GM19463 (cell line): ENCODE data around the gene LRP1.

Experiments used
- ATAC-seq: cut with Tn5 transposase; IDR thresholded peaks from one replicate; pipeline ENCODE4 v1.9.1; 2021; ENCODE audit warnings: mild to moderate bottlenecking, moderate library complexity; ENCODE audit not compliant: unreplicated experiment

Gene LRP1

DNA sequence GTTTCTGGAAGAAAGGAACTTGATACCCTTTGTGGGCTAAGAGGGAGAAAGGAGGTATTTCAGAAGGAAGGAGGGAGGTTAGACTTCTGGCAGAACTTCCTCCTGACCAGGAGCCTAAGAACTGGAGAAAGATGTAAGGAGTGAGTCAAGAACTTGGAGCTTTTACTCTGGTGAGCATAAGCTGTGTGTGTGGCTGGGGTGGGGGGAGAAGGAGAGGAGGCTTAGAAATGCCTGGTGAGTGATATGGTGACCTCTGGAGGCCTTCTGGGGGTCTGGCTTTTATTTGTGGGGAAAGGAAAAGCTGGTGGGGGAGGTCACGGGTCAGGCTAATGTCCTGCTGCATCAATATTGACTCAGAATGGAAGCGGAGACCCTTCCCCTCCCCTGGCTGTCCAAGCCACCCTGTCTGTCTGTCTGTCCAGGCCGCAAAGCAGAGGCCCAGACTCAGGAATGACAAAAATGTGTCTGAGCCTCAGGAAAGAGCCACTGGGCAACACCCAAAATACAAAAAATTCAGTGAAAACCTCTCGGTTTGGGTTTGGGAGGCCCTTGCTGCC lies 4.8 kb downstream of the LRP1 start:
- no peak for ATAC-seq

DNA sequence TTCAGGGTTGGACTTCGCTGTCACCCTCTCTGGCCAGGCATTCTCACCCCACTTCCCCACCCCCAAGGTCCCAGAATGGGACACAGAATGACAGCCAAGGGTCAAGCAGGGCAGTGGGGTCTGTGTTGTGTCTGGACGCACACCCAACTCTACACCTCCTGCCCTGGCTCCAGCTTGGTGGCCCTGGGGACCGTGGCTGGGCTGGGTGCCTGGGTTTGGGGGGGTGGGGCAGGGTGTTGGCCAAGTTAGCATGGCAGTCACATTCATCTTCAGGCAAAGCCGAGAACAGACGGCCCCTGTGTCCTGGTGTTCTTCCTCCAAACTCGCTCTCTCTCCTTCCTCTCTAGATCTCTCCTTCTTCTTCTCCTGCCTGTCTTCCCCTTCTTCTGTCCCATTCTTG lies 5.6 kb downstream of the LRP1 start:
- ATAC-seq: no peak

DNA sequence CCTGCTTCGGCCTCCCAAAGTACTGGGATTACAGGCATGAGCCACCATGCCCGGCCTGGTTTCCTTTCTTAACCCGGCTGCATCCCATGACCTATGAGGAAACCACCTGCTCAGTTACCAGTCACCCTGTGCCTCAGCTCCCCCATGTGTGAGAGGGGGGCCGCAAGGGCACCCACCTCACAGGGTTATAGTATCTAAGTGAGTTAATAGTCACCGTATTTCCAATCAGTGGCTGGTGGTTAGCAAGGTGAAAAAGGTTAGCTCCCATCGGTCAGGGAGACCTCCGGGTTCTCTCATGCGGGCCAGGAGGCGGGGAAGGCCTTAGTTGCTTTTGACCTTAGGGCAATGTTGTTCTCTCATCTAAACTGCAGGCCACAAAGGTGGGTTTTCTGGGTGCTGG lies 6.7 kb downstream of the LRP1 start:
- ATAC-seq: no peak

DNA sequence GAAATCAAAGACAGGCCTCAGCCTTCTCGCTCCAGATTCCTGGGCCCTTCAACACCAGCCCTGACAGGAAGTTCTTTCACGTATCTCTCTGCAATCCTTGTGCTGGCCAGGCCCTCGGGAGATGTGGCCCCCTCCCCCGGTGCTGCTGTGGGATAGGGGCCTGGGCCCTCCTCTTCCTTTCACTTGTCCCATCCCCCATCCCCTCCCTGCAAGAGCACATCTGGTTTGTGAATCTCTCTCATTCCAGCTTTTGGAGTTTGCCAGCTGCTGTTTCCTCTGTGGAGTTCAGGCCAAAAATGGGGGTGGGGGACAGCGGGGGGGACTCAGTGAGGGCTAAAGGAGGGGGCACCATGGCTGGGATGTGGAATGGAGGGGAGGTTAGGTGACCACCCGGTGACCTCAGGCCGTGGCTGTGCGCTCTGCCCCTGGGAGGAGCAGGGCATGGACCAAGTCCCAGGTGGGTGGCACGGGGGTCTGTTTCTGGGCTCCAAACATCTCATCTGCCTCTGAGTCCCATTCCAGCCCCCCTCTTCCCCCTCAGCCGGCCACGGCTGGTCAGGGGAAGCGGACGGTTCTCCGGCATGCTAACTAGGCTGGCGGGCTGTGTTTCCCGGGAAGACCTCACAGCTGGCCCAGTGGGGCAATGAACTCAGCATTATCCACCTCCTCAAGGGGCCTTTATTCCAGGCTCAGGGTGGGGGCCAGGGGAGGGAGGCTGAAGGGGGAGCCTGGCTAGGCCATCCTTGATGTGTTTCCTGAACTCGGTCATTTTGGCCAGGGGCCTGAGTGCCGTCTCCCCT lies 7.4 kb downstream of the LRP1 start:
- ATAC-seq: no peak

DNA sequence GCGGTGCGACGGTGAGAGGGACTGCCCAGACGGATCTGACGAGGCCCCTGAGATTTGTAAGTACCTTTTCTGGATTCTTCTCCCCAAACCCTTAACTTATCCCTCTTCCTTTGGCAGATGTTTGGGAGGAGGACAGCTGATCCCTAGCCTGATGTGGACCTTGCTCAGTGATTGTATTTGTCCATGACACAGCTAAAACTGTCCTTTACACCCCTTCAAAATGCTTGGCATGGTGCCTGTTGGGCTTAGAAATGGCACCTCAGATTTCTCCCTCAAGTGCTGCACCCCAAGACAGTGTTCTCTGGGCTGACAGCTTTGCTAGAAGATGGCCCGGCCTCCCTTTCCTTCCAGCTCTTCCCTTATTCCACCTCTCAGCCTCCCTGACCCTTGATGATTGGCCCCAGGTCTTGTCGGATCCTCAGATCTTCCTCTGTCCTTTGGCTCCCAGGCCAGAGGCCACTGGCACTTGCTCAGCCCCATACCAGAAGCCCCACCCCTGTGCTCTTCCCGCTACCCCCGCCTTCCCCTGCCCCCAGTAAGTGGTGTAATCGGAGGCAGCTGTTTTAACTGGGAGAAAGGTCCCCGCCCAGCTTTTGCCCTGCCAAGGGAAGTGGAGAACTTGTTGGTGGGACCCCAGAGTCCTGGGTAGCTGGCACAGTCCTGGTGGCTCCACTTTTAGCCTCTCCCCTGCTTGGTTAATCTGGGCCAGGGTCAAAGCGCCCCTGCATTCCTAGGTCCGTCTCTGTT lies 10.4 kb downstream of the LRP1 start:
- ATAC-seq: no peak

DNA sequence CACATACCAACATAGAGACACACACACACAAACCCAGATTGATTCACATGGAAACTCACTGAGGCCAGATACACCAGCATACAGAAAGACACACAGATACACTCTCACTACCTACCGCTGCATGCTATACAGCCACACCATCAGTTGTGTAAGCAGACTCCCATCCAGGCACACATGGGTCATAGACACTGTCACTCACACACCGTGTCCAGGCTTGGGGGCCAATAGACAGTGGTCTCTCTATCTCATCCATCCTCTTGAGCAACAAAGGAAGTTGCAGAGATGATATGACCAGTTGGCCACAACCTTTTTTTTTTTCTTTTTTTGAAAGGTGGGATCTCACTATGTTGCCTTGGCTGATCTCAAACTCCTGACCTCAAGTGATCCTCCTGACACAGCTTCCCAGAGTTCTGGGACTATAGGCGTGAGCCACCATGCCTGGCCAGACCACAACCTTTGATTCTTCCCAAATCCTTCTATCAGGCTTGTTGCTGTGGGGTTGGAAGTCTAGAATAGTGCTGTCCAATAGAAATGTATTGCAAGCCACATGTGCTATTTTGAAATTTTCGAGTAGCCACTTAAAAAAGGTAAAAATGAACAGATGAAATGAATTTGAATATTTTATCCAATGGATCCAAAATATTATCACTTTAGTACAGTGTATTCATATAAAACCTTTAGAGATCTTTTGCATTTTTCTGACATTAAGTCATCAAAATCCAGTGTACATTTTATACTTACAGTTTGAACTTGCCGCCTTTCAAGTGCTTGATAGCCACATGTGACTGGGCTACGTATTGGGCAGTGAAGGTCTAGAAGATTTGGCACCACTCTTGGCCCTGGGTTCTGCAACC lies 11.7 kb downstream of the LRP1 start:
- no peak for ATAC-seq

DNA sequence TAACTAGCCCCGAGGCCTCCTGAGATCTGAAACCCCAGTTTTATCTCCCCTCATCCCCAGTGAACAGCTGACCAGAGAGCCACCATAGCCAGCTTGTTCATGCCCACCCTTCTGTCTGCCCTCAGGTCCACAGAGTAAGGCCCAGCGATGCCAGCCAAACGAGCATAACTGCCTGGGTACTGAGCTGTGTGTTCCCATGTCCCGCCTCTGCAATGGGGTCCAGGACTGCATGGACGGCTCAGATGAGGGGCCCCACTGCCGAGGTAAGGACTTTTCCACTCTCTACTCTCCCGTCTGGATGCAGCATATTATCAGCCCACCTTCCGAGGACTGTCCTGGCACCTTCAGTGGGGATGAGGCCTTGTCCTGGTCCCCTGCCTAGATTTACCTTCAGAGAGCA lies 13.0 kb downstream of the LRP1 start:
- ATAC-seq: no peak

DNA sequence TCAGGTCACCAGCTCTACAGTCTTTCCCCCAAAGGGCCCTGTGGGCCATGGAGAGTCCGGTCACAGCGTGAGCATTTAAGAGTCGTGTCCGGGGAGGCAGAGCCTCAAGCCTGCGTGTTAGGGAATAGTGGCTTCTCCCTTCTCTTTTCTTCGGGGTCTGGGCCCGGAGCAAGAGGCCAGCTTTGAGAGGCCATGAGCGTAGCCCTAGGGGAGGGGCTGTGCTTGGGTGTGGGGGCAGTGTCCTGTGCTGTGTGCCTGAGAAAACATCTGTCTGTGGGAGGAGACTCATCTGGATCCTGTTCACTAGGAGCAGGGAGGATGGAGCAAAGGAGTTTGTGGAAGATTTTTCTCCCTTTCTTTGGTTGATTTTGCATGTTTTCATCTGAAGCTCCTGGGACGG lies 13.8 kb downstream of the LRP1 start:
- no peak for ATAC-seq

DNA sequence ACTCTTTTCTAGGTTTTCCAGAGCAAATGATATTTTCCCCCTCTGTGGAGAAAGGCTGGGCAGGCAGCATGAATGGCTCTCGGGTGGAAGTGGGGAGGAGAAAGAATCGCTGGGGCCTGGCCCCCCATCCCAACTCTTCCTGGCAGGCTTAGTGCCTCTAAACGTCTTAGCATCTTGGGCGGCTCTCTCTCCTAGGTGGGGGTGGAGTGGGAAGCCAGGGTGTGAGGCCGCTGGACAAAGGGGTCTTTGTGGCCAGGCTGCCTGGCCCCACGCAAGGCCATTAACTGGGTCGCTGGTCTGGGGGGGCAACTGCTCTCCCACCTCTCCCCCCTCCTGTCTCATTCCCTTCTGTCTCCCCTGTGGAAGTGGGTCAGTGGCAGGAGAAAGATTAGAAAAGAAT lies 14.4 kb downstream of the LRP1 start:
- no peak for ATAC-seq

DNA sequence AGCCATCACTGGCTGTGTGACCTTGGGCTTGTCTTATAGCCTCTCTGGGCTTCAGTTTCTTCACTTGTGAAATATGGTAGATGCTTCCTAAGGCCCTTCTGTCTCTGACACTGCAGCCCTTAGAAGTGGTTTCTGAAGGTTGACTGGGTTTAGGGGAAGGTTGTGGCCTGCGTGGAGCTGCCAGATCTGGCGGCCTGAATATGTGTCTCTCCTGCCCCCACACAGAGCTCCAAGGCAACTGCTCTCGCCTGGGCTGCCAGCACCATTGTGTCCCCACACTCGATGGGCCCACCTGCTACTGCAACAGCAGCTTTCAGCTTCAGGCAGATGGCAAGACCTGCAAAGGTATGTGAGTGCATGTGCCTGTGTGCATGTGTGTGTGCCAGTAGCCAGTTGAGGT lies 15.2 kb downstream of the LRP1 start:
- no peak for ATAC-seq

DNA sequence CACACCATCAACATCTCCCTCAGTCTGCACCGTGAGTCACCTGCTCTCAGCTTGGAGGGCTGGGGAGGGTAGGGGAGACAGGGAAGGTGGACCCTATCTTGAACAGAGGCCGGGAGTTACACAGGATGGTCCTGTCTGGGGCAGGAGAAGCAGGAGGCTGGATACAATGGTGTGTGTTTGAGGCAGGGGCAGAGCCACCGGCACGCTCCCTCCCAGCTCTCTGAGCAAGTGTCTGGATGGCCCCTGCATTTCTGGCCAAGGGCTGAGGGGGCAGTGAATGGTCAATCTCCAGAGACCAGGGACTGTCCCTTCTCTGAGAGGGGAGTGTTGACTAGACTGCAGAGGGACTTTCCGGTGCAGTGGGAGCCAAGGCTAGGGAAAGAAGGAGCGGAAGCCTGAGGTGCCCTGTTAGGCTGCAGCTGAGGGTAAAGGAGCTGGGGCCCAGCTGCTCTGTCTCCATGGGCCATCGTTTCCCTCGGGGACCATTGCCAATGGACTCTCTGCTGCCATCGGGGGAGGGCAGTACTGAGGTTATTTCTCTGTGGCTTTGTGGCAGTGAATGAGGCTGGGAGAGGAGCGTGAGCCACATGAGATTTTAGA lies 17.3 kb downstream of the LRP1 start:
- no peak for ATAC-seq

DNA sequence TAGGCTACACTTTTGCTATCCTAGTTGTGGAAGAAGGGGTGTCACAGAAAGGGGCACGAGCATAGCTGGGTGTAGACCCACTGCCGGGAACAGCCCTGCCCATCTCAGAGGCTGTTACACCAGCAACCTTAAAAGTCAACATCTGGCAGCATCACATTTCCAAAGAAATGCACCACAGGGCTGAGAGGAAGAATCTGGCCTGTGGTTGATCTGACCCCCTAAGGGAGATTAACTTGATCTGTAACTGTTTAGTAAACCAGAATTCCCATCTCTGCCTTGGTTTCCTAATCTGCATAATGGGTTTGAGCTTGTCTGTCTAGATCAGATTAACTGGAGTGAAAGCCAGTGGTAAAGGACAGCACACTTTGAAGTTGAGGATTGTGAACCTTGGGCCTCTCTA lies 17.8 kb downstream of the LRP1 start:
- ATAC-seq: no peak

DNA sequence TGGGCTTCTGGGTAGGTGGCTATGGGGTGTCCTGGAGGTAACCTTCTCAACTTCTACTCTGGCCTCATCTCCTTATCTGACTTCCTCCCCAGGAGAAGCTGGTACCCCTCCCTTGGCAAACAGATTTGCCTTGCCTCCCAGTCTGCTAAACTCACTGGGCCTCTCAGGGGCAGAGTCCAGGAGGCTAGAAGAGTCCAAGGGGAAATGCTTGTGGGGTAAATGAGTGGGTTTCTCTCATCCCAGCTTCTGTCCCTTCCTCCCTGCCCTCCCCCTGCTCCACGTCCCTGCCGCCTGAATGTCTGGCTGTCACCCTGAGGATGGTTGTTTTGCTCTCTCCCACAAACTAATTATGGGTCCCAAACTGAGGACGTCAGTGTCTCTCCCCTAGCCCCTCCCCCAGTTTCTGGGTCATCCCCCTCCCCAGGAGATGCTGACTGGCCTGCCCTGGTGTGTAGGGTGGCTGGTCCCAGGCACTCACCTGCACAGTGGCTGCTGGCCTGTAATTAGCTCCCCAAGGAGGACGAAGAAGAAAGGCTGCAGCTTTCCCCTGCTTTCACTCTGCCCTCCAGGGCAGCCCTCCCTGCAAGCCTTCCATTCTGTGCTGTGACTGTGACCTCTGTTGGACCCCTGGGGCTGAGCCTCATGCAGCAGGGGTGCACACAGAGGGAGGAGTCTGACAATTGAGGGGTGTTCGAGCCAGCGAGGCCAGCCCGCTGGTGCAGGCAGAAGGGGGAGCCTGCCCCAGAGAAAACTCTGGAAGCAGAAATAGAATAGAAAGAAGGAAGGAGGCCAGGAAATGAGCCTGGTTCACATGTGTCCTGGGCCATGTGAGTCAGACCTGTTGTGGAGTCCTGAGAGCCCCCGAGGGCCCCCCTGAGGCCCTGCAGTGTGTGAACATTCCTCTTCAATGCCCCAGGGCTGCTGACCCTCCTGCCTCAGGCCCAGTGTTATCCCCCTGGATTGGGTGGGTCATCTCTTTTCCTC lies 19.0 kb downstream of the LRP1 start, which contains the start of gene LRP1-AS:
TSS of gene LRP1-AS (minus strand) at position 659 of the 984 bp plus-strand sequence.
- no peak for ATAC-seq

DNA sequence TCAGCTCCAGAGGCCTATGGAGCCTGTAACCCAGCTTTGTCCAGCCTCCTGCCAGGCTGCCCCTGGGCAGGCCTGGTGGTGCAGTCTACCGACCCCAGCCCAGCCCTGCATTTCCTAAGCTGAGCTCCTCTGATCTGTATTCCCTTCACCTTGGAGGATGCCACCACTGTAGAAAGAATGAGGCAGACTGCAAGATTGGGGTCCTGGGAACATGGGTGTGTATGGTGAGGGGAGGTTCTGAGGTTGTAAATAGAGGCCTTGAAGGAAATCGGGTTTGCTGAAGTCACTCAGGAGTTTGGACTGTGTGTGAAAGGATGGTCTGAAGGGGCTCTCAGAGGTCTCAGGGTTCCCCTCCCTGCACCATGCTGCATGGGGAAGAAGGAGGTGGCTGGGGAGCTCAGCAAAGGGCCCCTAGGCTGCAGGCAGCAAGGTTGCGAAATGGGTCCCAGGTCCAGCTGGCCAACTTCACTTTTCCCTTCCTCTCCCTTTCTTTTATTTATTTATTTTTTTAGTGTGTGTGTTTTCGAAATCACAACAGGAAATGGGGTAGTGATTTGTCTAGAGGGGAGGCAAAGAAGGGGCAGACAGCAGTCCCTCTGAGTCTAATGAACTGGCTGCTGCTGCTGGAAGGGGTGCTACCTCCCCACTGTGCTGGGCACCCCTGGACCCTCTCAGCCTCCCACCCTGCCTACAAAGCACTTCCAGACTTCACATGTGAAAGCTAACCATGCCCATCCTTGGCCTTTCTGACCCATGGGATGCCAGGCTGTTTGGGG lies 20.4 kb downstream of the LRP1 start:
- no peak for ATAC-seq

DNA sequence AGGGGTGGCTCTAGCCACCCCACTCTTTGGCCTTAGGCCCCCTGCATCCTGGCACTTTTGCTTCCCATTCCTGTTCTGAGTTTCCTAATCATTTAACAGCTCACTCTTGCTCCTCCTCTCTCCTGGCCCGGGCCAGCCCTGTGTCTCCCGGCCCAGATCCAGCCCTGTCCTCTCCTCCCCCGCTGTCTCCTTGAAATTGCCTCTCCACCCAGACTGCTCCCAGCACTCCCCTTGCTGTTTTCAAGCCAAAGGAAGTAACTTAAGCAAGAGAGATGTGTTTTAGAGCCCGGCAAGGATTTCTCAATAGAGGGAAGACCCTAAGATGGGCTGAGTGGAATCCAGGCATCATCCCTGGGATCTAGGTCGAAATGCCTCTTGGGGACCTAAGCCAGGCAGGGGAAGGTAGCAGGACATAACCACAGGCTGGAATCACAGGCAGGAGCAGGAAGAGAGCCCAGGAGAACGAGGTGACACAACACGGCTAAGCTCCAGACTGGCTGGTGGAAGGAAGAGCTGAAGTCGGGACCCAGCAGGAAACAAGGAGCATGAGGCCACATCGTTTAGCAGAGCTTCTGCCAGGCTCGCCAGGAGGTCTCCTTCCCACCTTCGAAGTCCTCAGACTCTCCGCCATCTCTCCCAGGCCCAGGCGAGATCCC lies 21.1 kb downstream of the LRP1 start:
- ATAC-seq: no peak

DNA sequence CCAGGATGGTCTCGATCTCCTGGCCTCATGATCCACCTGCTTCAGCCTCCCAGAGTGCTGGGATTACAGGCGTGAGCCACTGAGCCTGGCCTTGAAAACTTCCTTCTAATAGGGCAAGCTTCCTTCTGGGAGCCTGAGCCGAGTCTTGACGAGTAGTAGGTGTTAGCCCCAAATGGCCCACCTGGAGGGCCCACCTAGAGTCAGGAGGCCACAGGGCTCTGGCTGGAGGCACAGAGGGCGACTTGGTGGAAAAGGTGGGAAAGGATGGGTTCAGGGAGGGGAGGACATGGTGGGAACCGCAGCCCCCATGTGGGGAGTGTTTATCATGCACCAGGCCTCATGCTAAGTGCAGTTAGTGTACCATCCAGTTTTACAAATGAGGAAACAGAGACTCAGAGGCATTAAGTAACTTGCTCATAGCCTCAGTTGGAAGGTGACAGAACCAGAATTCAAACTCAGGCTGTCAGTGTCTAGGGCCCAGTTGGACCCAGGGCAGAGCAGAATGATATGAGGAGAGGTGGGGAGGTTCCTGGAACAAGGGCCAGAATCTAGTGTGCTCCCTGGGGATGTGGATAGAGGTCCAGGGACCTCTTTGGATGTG lies 22.2 kb downstream of the LRP1 start:
- no peak for ATAC-seq

DNA sequence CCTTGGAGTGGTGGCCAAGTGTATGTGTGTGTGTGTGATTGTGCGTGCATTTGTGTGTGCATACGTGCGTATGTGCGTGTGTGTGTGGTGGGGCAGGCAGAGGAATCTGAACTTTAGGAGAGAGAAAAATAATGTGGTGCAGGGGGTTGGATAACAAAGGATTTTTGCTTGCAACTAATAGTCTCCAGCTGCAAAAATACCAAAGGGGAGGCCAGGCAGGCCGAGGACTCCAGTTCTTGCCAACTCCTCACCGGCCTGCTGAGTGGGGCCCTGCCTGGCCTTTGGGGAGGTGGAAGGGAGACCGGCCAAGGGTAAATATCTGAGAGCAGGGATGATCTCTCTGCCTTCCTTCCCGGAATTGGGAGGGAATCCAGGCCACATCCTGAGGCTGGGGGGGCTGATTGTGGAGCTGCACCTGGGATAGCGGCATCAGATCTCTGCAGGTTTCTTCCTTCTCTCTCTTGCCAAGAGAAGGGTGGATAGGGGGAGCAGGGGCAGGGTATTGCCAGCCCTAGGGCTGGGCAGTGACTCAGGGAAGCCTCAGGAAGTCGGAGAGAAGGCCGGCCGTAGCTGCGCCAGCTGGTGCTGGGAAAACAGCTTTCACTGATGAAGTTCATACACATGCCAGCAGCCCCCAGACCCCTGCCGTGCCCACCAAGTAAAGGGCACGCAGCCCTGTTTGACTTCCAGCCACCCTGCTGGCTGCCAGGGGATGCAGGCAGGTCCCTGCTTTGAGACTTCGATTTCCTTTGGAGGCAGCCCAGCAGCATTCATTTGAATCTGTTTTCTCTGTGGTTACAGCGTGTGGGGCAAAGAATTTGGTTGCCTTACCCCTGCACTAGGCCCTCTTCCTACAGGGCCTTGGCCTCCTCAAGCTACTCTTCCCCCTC lies 23.7 kb downstream of the LRP1 start:
- no peak for ATAC-seq
